ENCODE measurements around the gene MYLK. TPM values are rescaled to one million over a fixed set of nuclear protein-coding genes. Genes with fewer than 3 reads are reported as not detected.

The MYLK gene
- total and polyA plus RNA-seq, 4 donors: 17.1 to 158 (median 41.9) TPM

GRCh38 chr3:123880998-123881561, 3.1 kb downstream of the MYLK start:
- Histone ChIP-seq H3K36me3 (ENCODE audit: control insufficient read depth in 4 of 4, insufficient read depth in 3 of 4, low read depth in 1 of 4, low read length in 3 of 4) (no peaks in the 10 kb centered on the region), H3K4me1 (ENCODE audit: control insufficient read depth in 4 of 4, insufficient read depth in 4 of 4, low read length in 3 of 4) (peaks cover 5 to 26% (median 10%) of the 10 kb centered on the region in 4 donors), H3K27me3 (ENCODE audit: control insufficient read depth in 4 of 4, insufficient read depth in 4 of 4, low read length in 3 of 4) (no peaks in the 10 kb centered on the region), H3K9me3 (ENCODE audit: control insufficient read depth in 4 of 4, low read length in 3 of 4) (no peaks in the 10 kb centered on the region), H3K9ac (ENCODE audit: low read depth in 1 of 2, low read length in 2 of 2) (no peak overlapping the region), H3K4me3 (ENCODE audit: low read depth in 1 of 3, low read length in 3 of 3) (no peak overlapping the region), H3K27ac (ENCODE audit: low read depth in 1 of 2, low read length in 2 of 2) (no peak overlapping the region)
- 83% methylated on average over 6 of the region's 6 CpGs for WGBS
- no peak for DNase-seq (ENCODE audit: low spot score)
- TF ChIP-seq ZBTB33 (IDR thresholded peaks at IDR 0.05): no peak
- TF ChIP-seq YY1 (IDR thresholded peaks at IDR 0.05): no peak
- TF ChIP-seq RXRA (IDR thresholded peaks at IDR 0.05): peak in 1 of 2 donors; percentile 8
- peak; percentile 79 to 89 for TF ChIP-seq RAD21 (IDR thresholded peaks at IDR 0.05)
- peak in 1 of 2 donors; percentile 12 for TF ChIP-seq HNF4A (conservative IDR thresholded peaks at IDR 0.05)
- no peak for TF ChIP-seq JUND (IDR thresholded peaks at IDR 0.05)
- TF ChIP-seq TAF1 (conservative IDR thresholded peaks at IDR 0.05): no peak
- peak; percentile 62 for TF ChIP-seq CTCF (IDR thresholded peaks at IDR 0.05; ENCODE audit: low read depth, low read length, missing input control)
- TF ChIP-seq EGR1 (IDR thresholded peaks at IDR 0.05; ENCODE audit: low read depth in 2 of 2): no peak
- TF ChIP-seq FOXA1 (IDR thresholded peaks at IDR 0.05): no peak

GRCh38 chr3:123878807-123879206, 5.3 kb downstream of the MYLK start:
- Histone ChIP-seq H3K9me3 (ENCODE audit: control insufficient read depth in 4 of 4, low read length in 3 of 4) (no peaks in the 10 kb centered on the region), H3K4me1 (ENCODE audit: control insufficient read depth in 4 of 4, insufficient read depth in 4 of 4, low read length in 3 of 4) (peaks cover 4 to 20% (median 7%) of the 10 kb centered on the region in 4 donors), H3K27me3 (ENCODE audit: control insufficient read depth in 4 of 4, insufficient read depth in 4 of 4, low read length in 3 of 4) (no peaks in the 10 kb centered on the region), H3K36me3 (ENCODE audit: control insufficient read depth in 4 of 4, insufficient read depth in 3 of 4, low read depth in 1 of 4, low read length in 3 of 4) (no peaks in the 10 kb centered on the region), H3K9ac (ENCODE audit: low read depth in 1 of 2, low read length in 2 of 2) (no peak overlapping the region), H3K4me3 (ENCODE audit: low read depth in 1 of 3, low read length in 3 of 3) (no peak overlapping the region), H3K27ac (ENCODE audit: low read depth in 1 of 2, low read length in 2 of 2) (no peak overlapping the region)
- WGBS: 65% methylated on average over 7 of the region's 7 CpGs
- no peak for DNase-seq (ENCODE audit: low spot score)
- TF ChIP-seq SP1 (IDR thresholded peaks at IDR 0.05) (peak; percentile 26), YY1 (IDR thresholded peaks at IDR 0.05) (no peak), REST (IDR thresholded peaks at IDR 0.05) (no peak), HNF4G (IDR thresholded peaks at IDR 0.05) (no peak), HNF4A (conservative IDR thresholded peaks at IDR 0.05) (peak; percentile 56 to 78), NR2F2 (IDR thresholded peaks at IDR 0.05) (peak; percentile 46), RAD21 (IDR thresholded peaks at IDR 0.05) (no peak), ATF3 (IDR thresholded peaks at IDR 0.05) (no peak), MAX (IDR thresholded peaks at IDR 0.05) (no peak), EGR1 (IDR thresholded peaks at IDR 0.05; ENCODE audit: low read depth in 2 of 2) (no peak), ZBTB33 (IDR thresholded peaks at IDR 0.05) (no peak), RXRA (IDR thresholded peaks at IDR 0.05) (peak in 1 of 2 donors; percentile 35)

Measured in liver (tissue), 9 donors.